GDM1 (cell line): ENCODE data around the gene KRTAP10-8.
"Not testable (repeated sequence)": the region's sequence is repeated elsewhere in the genome, so short reads cannot be mapped to it uniquely, and the experiment has no call there.

Experiments used
- DNase-seq: peaks from one replicate; lab custom pipeline; 2025; lab: John Stamatoyannopoulos, UW

KRTAP10-8 gene

GRCh38 chr21:44612029-44612486 is at the start of gene KRTAP10-8:
TSS of gene KRTAP10-8 (plus strand) at chr21:44612079. CDS start at chr21:44612101, 22 bp downstream.
- no peak for DNase-seq

- no peak for DNase-seq
These were observed 47.8 kb upstream of the KRTAP10-8 start for GRCh38 chr21:44564099-44564498.

GRCh38 chr21:44564886-44565598 is 46.8 kb upstream of the KRTAP10-8 start:
- DNase-seq, result no peak

GRCh38 chr21:44566403-44566802 is 45.5 kb upstream of the KRTAP10-8 start:
- DNase-seq, result no peak

GRCh38 chr21:44567481-44568171 is 44.3 kb upstream of the KRTAP10-8 start:
- DNase-seq, result no peak

- DNase-seq, result no peak
These were observed 43.6 kb upstream of the KRTAP10-8 start for GRCh38 chr21:44568261-44568660.

- no peak for DNase-seq
These were observed 43.0 kb upstream of the KRTAP10-8 start for GRCh38 chr21:44568667-44569556.

- DNase-seq, result no peak
These were observed 41.9 kb upstream of the KRTAP10-8 start for GRCh38 chr21:44569861-44570517.

- DNase-seq, result no peak
These were observed 40.6 kb upstream of the KRTAP10-8 start for GRCh38 chr21:44571296-44571695.

GRCh38 chr21:44571844-44572782 is 39.8 kb upstream of the KRTAP10-8 start:
- DNase-seq, result no peak

GRCh38 chr21:44572959-44573583 is 38.8 kb upstream of the KRTAP10-8 start:
- no peak for DNase-seq

GRCh38 chr21:44573630-44574456 is 38.0 kb upstream of the KRTAP10-8 start, which contains the start of gene KRTAP10-4:
TSS of gene KRTAP10-4 (plus strand) at chr21:44573729. CDS start at chr21:44573759, 30 bp downstream.
- DNase-seq, result not testable (repeated sequence)

- no peak for DNase-seq
These were observed 37.2 kb upstream of the KRTAP10-8 start for GRCh38 chr21:44574457-44575306.

GRCh38 chr21:44575307-44576024 is 36.4 kb upstream of the KRTAP10-8 start:
- no peak for DNase-seq

- no peak for DNase-seq
These were observed 35.9 kb upstream of the KRTAP10-8 start for GRCh38 chr21:44576025-44576420.

GRCh38 chr21:44578371-44579055 is 33.4 kb upstream of the KRTAP10-8 start:
- DNase-seq, result no peak
